ENCODE data around the gene VEZT.
A peak's percentile ranks its signal among the peaks of the same experiment; 100 is the strongest.
"Not testable (repeated sequence)": the region's sequence is repeated elsewhere in the genome, so short reads cannot be mapped to it uniquely, and the experiment has no call there.

The VEZT gene

GRCh38 chr12:95217377-95218149, at the start of gene VEZT, which contains the start of gene FGD6:
VEZT (plus strand) TSS chr12:95217807; CDS start chr12:95217851, 44 bp downstream.
FGD6 (minus strand) TSS chr12:95217467; CDS start chr12:95217240, 227 bp downstream.
- DNase-seq (ENCODE audit: low spot score): peak; percentile 99

- DNase-seq (ENCODE audit: low spot score): no peak
Measured at GRCh38 chr12:95168746-95169145, 48.9 kb upstream of the VEZT start.

- peak; percentile 75 for DNase-seq (ENCODE audit: low spot score)
Measured at GRCh38 chr12:95169368-95169767, 48.2 kb upstream of the VEZT start.

GRCh38 chr12:95173392-95174251, 44.0 kb upstream of the VEZT start:
- DNase-seq (ENCODE audit: low spot score): no peak

GRCh38 chr12:95177201-95177768, 40.3 kb upstream of the VEZT start:
- no peak for DNase-seq (ENCODE audit: low spot score)

GRCh38 chr12:95178136-95178535, 39.5 kb upstream of the VEZT start:
- no peak for DNase-seq (ENCODE audit: low spot score)

- no peak for DNase-seq (ENCODE audit: low spot score)
Measured at GRCh38 chr12:95179011-95179410, 38.6 kb upstream of the VEZT start.

GRCh38 chr12:95181103-95181502, 36.5 kb upstream of the VEZT start:
- DNase-seq (ENCODE audit: low spot score): no peak

GRCh38 chr12:95182868-95183415, 34.7 kb upstream of the VEZT start:
- no peak for DNase-seq (ENCODE audit: low spot score)

- no peak for DNase-seq (ENCODE audit: low spot score)
Measured at GRCh38 chr12:95184121-95184520, 33.5 kb upstream of the VEZT start.

- DNase-seq (ENCODE audit: low spot score): no peak
Measured at GRCh38 chr12:95185072-95185471, 32.5 kb upstream of the VEZT start.

- no peak for DNase-seq (ENCODE audit: low spot score)
Measured at GRCh38 chr12:95185854-95186253, 31.8 kb upstream of the VEZT start.

GRCh38 chr12:95187865-95188415, 29.7 kb upstream of the VEZT start:
- no peak for DNase-seq (ENCODE audit: low spot score)

- no peak for DNase-seq (ENCODE audit: low spot score)
Measured at GRCh38 chr12:95191060-95191696, 26.4 kb upstream of the VEZT start.

- DNase-seq (ENCODE audit: low spot score): no peak
Measured at GRCh38 chr12:95192271-95192670, 25.3 kb upstream of the VEZT start.

GRCh38 chr12:95193139-95193538, 24.5 kb upstream of the VEZT start:
- no peak for DNase-seq (ENCODE audit: low spot score)

- DNase-seq (ENCODE audit: low spot score): no peak
Measured at GRCh38 chr12:95195122-95195521, 22.5 kb upstream of the VEZT start.

- not testable (repeated sequence) for DNase-seq (ENCODE audit: low spot score)
Measured at GRCh38 chr12:95196875-95197569, 20.6 kb upstream of the VEZT start.

GRCh38 chr12:95197636-95198035, 20.0 kb upstream of the VEZT start:
- no peak for DNase-seq (ENCODE audit: low spot score)

- DNase-seq (ENCODE audit: low spot score): no peak
Measured at GRCh38 chr12:95198914-95199313, 18.7 kb upstream of the VEZT start.
